ENCODE results near the gene PPP1R15B. TPM values are rescaled to one million over a fixed set of nuclear protein-coding genes. Genes with fewer than 3 reads are reported as not detected.

The PPP1R15B gene
- total RNA-seq, 4 donors from 2014 or later, result 42.8 to 56.4 (median 51.4) TPM

DNA sequence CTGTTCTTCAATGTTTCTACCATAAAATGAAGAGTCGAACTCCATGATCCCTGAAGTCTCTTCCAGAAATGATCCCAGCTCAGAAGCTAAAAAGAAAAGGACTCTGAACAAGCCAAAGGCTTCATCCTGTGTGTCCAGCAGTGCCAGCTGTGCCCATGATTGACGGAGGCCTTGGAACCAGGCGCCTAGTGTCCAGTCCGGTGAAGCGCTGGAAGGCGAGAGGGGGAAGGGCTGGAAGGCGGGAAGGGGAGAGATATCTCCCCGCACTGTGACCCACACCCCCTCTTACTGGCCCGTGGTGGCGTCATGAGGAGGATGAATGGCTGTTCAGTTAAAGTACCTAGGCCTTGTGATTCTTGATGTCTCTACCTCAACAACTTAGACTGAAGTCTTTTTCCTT lies 41.4 kb downstream of the PPP1R15B start:
- no peak overlapping the region for H3K27ac ChIP-seq (replicated peaks in 1 of 4)
- TF ChIP-seq EP300 (IDR thresholded peaks at IDR 0.05), result no peak
- TF ChIP-seq POLR2AphosphoS5 (IDR thresholded peaks at IDR 0.05), result no peak
- TF ChIP-seq, protein P1, sequence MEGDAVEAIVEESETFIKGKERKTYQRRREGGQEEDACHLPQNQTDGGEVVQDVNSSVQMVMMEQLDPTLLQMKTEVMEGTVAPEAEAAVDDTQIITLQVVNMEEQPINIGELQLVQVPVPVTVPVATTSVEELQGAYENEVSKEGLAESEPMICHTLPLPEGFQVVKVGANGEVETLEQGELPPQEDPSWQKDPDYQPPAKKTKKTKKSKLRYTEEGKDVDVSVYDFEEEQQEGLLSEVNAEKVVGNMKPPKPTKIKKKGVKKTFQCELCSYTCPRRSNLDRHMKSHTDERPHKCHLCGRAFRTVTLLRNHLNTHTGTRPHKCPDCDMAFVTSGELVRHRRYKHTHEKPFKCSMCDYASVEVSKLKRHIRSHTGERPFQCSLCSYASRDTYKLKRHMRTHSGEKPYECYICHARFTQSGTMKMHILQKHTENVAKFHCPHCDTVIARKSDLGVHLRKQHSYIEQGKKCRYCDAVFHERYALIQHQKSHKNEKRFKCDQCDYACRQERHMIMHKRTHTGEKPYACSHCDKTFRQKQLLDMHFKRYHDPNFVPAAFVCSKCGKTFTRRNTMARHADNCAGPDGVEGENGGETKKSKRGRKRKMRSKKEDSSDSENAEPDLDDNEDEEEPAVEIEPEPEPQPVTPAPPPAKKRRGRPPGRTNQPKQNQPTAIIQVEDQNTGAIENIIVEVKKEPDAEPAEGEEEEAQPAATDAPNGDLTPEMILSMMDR (IDR thresholded peaks at IDR 0.05), result no peak
- no peak for TF ChIP-seq POLR2A (IDR thresholded peaks at IDR 0.05; ENCODE audit: low read depth)
- peaks cover 0 to 5% (median 0%) of the 10 kb centered on the region in 4 donors for H3K4me1 ChIP-seq
- no peaks in the 10 kb centered on the region for H3K9me3 ChIP-seq
- intact Hi-C loops (cut with DNase I), result no loop called here
- no peak for DNase-seq (ENCODE audit: extremely low spot score)
- H3K4me3 ChIP-seq, result no peak overlapping the region
- peaks cover 0 to 46% (median 0%) of the 10 kb centered on the region in 4 donors for H3K27me3 ChIP-seq
- no peaks in the 10 kb centered on the region for H3K36me3 ChIP-seq
- WGBS, result 84% methylated on average over 10 of the region's 10 CpGs

DNA sequence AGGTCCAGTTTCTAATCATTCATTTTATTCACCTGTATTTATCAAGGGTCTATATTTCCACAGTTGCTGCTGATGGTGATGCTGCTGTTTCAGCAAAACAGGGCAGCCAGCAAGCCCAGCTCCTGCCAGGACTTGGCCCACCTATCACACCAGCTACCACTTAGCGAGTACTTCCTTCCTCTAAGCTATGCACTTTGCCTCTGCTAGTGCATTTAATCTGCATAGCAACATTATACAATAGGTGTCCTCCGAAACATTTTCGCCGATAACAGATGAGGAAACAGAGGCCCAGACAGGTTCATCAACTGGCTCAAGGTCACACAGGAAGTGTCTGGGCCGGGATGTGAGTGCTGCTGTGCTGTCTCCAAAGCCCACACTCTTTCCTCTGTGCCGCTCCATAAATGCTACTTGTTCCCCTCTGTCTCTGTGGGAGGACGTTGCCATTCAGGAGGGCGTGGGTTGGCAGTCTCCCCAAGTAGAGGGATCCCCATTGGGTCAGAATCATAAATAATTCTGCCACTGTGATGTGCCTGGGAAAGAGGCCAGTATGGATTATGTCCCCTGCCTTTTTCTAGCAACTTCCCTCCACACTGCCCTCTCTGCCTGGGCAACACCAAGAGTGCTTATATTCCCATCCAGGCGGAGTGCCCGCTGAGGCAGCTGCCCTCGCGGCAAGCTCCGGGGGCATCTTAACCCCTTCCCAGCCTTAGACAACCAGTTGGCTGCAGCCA lies 42.5 kb downstream of the PPP1R15B start:
- TF ChIP-seq EP300 (IDR thresholded peaks at IDR 0.05) (no peak), POLR2AphosphoS5 (IDR thresholded peaks at IDR 0.05) (no peak), POLR2A (IDR thresholded peaks at IDR 0.05; ENCODE audit: low read depth) (no peak)
- TF ChIP-seq, protein P1 (IDR thresholded peaks at IDR 0.05), result no peak
- Histone ChIP-seq H3K4me3 (no peak overlapping the region), H3K27ac (replicated peaks in 1 of 4) (no peak overlapping the region), H3K27me3 (peaks cover 0 to 36% (median 0%) of the 10 kb centered on the region in 4 donors), H3K4me1 (peaks cover 0 to 5% (median 0%) of the 10 kb centered on the region in 4 donors), H3K9me3 (no peaks in the 10 kb centered on the region), H3K36me3 (no peaks in the 10 kb centered on the region)
- intact Hi-C loops (cut with DNase I), result loop anchor here (10.0 kb wide), 1 partner anchor 504 kb away; the partner anchor contains the start of gene SNRPE
- DNase-seq (ENCODE audit: extremely low spot score), result no peak
- 59% methylated on average over 13 of the region's 13 CpGs for WGBS

DNA sequence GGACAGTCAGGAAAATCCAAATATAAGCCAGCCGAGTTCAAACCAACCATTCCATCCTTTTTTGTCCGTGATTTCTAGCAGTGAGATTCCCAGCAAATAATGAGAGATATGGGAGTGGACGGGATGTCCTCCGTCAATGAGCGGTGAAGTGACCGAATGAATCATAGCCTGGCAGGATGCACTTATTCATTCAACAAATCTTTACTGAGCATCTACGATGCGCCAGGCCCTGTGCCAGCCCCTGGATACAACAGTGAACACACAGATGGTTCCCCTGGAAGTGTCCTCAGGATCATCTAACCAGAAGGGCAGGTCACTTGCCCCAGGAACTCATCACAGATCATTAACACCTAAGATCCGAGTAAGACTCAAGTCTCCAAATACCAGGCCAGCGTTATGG lies 43.7 kb downstream of the PPP1R15B start:
- Histone ChIP-seq H3K27me3 (peaks cover 0 to 35% (median 0%) of the 10 kb centered on the region in 4 donors), H3K4me3 (no peak overlapping the region), H3K36me3 (no peaks in the 10 kb centered on the region), H3K4me1 (peaks cover 3 to 15% (median 8%) of the 10 kb centered on the region in 4 donors), H3K9me3 (no peaks in the 10 kb centered on the region), H3K27ac (replicated peaks in 1 of 4) (no peak overlapping the region)
- 75% methylated on average over 9 of the region's 10 CpGs for WGBS
- DNase-seq (ENCODE audit: extremely low spot score), result no peak
- TF ChIP-seq, protein P1 (IDR thresholded peaks at IDR 0.05), result no peak
- TF ChIP-seq EP300 (IDR thresholded peaks at IDR 0.05) (no peak), POLR2AphosphoS5 (IDR thresholded peaks at IDR 0.05) (no peak), POLR2A (IDR thresholded peaks at IDR 0.05; ENCODE audit: low read depth) (no peak)
- intact Hi-C loops (cut with DNase I), result loop anchor here (10.0 kb wide), 1 partner anchor 503 kb away; the partner anchor contains the start of gene SNRPE

DNA sequence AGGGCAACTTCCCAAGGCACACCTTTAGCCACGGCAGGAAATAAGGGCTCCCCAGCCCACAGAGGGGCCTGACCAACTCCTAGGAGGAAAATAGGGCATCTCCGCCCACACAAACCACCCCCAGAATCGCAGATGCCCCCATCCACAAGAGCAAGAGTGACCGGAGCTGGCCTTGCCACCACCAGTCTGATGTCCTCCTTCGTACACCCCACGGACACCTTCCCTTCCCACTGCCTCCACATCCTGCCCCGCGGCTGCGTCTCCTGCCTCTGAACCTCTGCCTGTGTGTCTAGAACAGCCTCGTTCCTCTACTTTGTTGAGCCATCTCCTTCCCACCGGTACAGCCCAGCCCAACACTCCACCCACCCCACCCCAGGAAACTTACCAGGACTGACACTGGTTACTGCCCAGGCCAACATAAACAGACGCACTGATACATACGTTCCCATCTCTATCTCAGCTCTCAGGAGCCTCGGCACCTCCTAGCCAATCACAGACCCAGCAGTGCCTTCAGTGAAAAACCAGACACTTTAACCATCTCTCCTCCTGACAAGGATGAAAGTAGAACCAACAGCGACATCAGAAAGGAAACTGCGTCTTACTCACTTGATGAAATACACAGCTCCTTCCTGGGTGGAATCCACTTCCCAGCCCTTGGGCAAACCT lies 44.3 kb downstream of the PPP1R15B start:
- peaks cover 7 to 22% (median 10%) of the 10 kb centered on the region in 4 donors for H3K4me1 ChIP-seq
- peaks cover 0 to 41% (median 0%) of the 10 kb centered on the region in 4 donors for H3K27me3 ChIP-seq
- 83% methylated on average over 15 of the region's 16 CpGs for WGBS
- no peak for TF ChIP-seq POLR2A (IDR thresholded peaks at IDR 0.05; ENCODE audit: low read depth)
- TF ChIP-seq, protein P1 (IDR thresholded peaks at IDR 0.05), result no peak
- TF ChIP-seq EP300 (IDR thresholded peaks at IDR 0.05), result no peak
- TF ChIP-seq POLR2AphosphoS5 (IDR thresholded peaks at IDR 0.05), result no peak
- no peak overlapping the region for H3K4me3 ChIP-seq
- no peaks in the 10 kb centered on the region for H3K36me3 ChIP-seq
- no peak for DNase-seq (ENCODE audit: extremely low spot score)
- intact Hi-C loops (cut with DNase I), result loop anchor here (10.0 kb wide), 1 partner anchor 503 kb away; the partner anchor contains the start of gene SNRPE
- H3K9me3 ChIP-seq, result no peaks in the 10 kb centered on the region
- no peak overlapping the region for H3K27ac ChIP-seq (replicated peaks in 1 of 4)

Data from esophagus muscularis mucosa (tissue), 4 donors.